CMK (cell line): ENCODE measurements around the gene MYH10.

Source experiments
- DNase-seq: peaks from one replicate; pipeline ENCODE4 v3.0.0-alpha.2; 2010; ENCODE audit warnings: low read depth

MYH10 gene

GRCh38 chr17:8444494-8444893 is 186.0 kb downstream of the MYH10 start:
- DNase-seq = no peak

GRCh38 chr17:8443756-8444155 is 186.8 kb downstream of the MYH10 start:
- no peak for DNase-seq

GRCh38 chr17:8442310-8442709 is 188.2 kb downstream of the MYH10 start:
- DNase-seq = no peak

GRCh38 chr17:8441690-8442089 is 188.8 kb downstream of the MYH10 start:
- no peak for DNase-seq

- DNase-seq = no peak
These were observed 190.8 kb downstream of the MYH10 start for GRCh38 chr17:8439681-8440080.

- no peak for DNase-seq
These were observed 192.1 kb downstream of the MYH10 start for GRCh38 chr17:8438441-8438840.

GRCh38 chr17:8436844-8437171 is 193.7 kb downstream of the MYH10 start:
- DNase-seq = no peak

- no peak for DNase-seq
These were observed 194.2 kb downstream of the MYH10 start for GRCh38 chr17:8436169-8436843.

- DNase-seq = peak; percentile 92
These were observed 195.0 kb downstream of the MYH10 start, which contains the start of gene NDEL1 for GRCh38 chr17:8435245-8436168. Gene NDEL1 (plus strand): TSS chr17:8435884. CDS start chr17:8444272, 8,388 bp downstream.

- no peak for DNase-seq
These were observed 199.6 kb downstream of the MYH10 start for GRCh38 chr17:8430966-8431365.

- DNase-seq = no peak
These were observed 203.7 kb downstream of the MYH10 start for GRCh38 chr17:8426802-8427201.

GRCh38 chr17:8426094-8426720 is 204.3 kb downstream of the MYH10 start:
- no peak for DNase-seq
